Lower leg skin (tissue), 4 donors: ENCODE measurements around the gene RAB11FIP5. TPM values are rescaled to one million over a fixed set of nuclear protein-coding genes. Genes with fewer than 3 reads are reported as not detected.
"Not testable (repeated sequence)": the region's sequence is repeated elsewhere in the genome, so short reads cannot be mapped to it uniquely, and the experiment has no call there.

ENCODE experiments used
- DNase-seq, 2 donors: peaks; one replicate each; pipeline ENCODE4 v3.0.0-alpha.2; 2019; ENCODE audit warnings: low spot score in 2 of 2
- H3K4me3 ChIP-seq: fragments of 200-600 bp; sonication (generic); 2 replicates; pipeline ENCODE4 v1.5.1; 2017; ENCODE audit warnings: mild to moderate bottlenecking, low read depth; ENCODE audit not compliant: poor library complexity, severe bottlenecking
- CTCF ChIP-seq, 3 donors: fragments of 450-650 bp; IDR thresholded peaks; one replicate each; pipeline ENCODE4 v1.5.1; 2016; ENCODE audit warnings: antibody characterized with exemption in 3 of 3, mild to moderate bottlenecking in 3 of 3, moderate library complexity in 2 of 3
- POLR2A ChIP-seq, 2 donors: fragments of 450-650 bp; IDR thresholded peaks; one replicate each; pipeline ENCODE4 v1.6.1; 2016 to 2017; ENCODE audit warnings: antibody characterized with exemption in 2 of 2, mild to moderate bottlenecking in 1 of 2, moderate library complexity in 1 of 2
- WGBS, 2 donors: methylation state at CpG; one replicate each; pipeline ENCODE4 v1.1.5; 2018; 5-methylcytosine and 5-hydroxymethylcytosine counted together
- intact Hi-C: fragments of 100-400 bp; cut with DNase I; formaldehyde crosslinking; loops from one replicate; pipeline ENCODE4 v1.15.0; 2023; ENCODE audit warnings: low total_unique reads
- total RNA-seq, 4 donors: library from RNA; depleted of rRNA; stranded (reverse); fragments of >200 nt; gene quantifications; one replicate each; pipeline ENCODE4 v1.1.0, GENCODE V29; 2016

Gene RAB11FIP5
- total RNA-seq, 4 donors from 2014 or later: 35.7 to 43.7 (median 42.0) TPM

- WGBS, 2 donors: 94 to 95% methylated on average over 4 of the region's 4 CpGs
- TF ChIP-seq CTCF (IDR thresholded peaks at IDR 0.05): no peak
- TF ChIP-seq POLR2A (IDR thresholded peaks at IDR 0.05): no peak
- intact Hi-C loops: no loop called here
- DNase-seq: no peak
- no peak overlapping the region for H3K4me3 ChIP-seq
These were observed 11.8 kb downstream of the RAB11FIP5 start for GRCh38 chr2:73100956-73101355.

GRCh38 chr2:73099486-73099885 lies 13.3 kb downstream of the RAB11FIP5 start:
- WGBS, 2 donors: 93 to 97% methylated on average over 3 of the region's 3 CpGs
- DNase-seq: no peak

GRCh38 chr2:73095910-73096309 lies 16.8 kb downstream of the RAB11FIP5 start:
- H3K4me3 ChIP-seq: no peak overlapping the region
- no peak for DNase-seq
- no peak for TF ChIP-seq POLR2A (IDR thresholded peaks at IDR 0.05)
- no peak for TF ChIP-seq CTCF (IDR thresholded peaks at IDR 0.05)
- 80 to 85% methylated on average over 2 to 3 of the region's 3 CpGs for WGBS, 2 donors
- intact Hi-C loops: no loop called here

More at GRCh38 chr2:73099486-73099885, 13.3 kb downstream of the RAB11FIP5 start:
- no peak for TF ChIP-seq CTCF (IDR thresholded peaks at IDR 0.05)
- TF ChIP-seq POLR2A (IDR thresholded peaks at IDR 0.05): no peak
- intact Hi-C loops: no loop called here
- H3K4me3 ChIP-seq: no peak overlapping the region

- 78 to 87% methylated on average over 17 of the region's 17 CpGs for WGBS, 2 donors
- intact Hi-C loops, DNase-seq, H3K4me3 ChIP-seq: not testable (repeated sequence)
These were observed 19.0 kb downstream of the RAB11FIP5 start for GRCh38 chr2:73093601-73094218.

GRCh38 chr2:73092146-73092783 lies 20.5 kb downstream of the RAB11FIP5 start:
- 55 to 60% methylated on average over 7 of the region's 7 CpGs for WGBS, 2 donors
- intact Hi-C loops: no loop called here
- TF ChIP-seq POLR2A (IDR thresholded peaks at IDR 0.05) (no peak), CTCF (IDR thresholded peaks at IDR 0.05) (no peak)
- no peak for DNase-seq
- H3K4me3 ChIP-seq: no peak overlapping the region

GRCh38 chr2:73091696-73092095 lies 21.1 kb downstream of the RAB11FIP5 start:
- H3K4me3 ChIP-seq: no peak overlapping the region
- TF ChIP-seq CTCF (IDR thresholded peaks at IDR 0.05): no peak
- TF ChIP-seq POLR2A (IDR thresholded peaks at IDR 0.05): no peak
- no peak for DNase-seq
- intact Hi-C loops: no loop called here
- WGBS, 2 donors: 88 to 97% methylated on average over 11 of the region's 11 CpGs
